HG02870 (cell line): Measurements from ENCODE around the gene NT5DC3.
A peak's percentile ranks its signal among the peaks of the same experiment; 100 is the strongest.
"Not testable (repeated sequence)": the region's sequence is repeated elsewhere in the genome, so short reads cannot be mapped to it uniquely, and the experiment has no call there.

ENCODE experiments used
- ATAC-seq: cut with Tn5 transposase; IDR thresholded peaks from one replicate; pipeline ENCODE4 v1.9.1; 2021; ENCODE audit warnings: mild to moderate bottlenecking, moderate library complexity; ENCODE audit not compliant: unreplicated experiment

The NT5DC3 gene

DNA sequence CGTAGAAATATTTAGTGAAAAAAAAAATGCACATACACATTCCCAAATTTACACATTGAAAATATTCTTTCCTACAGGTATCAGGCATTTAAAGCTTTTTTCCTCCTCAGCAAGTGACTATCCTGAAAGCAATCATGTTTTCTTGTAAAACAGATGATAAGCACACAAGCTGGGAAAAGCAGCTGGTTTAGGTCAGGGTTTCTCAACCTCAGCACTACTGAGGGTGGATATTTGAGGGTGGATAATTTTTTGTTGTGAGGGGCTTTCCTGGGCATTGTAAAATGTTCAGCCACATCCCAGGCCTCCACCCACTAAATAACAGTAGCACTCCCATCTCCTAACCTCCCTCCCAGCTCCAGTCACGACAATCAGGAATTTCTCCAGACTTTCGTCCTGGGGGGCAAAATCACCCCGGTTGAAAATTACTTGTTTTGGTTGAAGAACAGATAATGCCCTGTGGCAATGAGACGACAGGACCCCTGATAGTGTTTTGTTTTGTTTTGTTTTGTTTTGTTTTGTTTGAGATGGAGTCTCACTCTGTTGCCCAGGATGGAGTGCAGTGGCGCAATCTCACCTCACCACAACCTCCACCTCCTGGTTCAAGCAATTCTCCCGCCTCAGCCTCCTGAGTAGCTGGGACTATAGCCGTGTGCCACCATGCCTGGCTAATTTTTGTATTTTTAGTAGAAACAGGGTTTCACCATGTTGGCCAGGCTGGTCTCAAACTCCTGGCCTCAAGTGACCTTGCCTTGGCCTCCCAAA is 15.0 kb upstream of the NT5DC3 start:
- no peak for ATAC-seq

DNA sequence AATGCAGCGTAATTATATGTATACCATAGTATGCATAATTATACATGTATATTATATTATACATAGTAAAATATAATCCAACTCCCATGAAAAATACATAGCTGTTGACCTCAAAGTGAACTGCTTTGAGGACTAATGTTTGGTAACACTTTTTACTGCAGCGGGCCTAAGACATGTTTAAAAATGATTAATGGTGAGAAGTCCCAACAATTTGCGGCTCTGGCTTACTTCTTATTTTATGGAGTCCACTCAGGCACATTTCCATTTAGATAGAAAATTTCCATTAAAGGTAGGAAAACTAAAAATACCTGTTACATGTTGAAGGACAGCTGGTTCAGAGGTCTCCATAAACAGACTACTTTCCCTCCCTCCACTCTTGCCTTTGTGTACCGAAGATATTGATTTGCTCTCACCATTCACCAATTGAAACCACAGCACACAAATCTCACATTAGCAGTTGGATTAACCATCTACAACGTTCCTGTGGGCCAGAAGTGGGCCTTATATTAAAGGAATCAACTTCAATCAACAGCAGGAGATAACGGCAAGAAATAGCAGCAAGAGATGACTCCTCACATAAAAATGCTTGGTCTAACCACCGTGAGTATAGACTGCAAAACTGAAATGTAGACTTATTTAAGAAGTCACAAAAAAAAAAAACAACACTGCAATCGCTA is 14.1 kb upstream of the NT5DC3 start:
- no peak for ATAC-seq

GRCh38 chr12:103854372-103854973 is 13.4 kb upstream of the NT5DC3 start:
- ATAC-seq, result no peak

DNA sequence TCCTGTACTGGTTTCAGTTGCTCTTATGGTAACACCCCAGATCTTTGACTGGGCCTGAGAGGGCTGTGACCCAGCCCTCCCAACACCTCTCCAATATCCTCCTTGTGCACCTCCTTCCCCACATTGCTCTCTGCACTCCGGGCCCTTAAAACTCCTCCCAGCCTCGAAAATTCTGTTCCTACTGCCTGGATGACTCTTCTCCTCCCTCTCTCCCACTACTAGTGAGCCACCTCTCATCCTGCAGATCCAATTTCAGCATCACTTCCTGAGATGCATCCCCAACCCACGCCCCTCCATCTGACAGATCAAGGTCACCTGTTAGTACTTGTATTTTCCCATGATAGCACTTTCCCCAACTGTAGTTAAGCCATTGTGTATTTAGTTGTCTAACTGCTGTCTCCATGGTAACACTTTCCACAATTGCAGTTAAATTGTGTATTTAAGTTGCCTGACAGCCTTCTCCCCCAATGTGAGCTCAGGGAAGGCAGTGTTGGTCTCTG is 11.5 kb upstream of the NT5DC3 start:
- ATAC-seq, result no peak

DNA sequence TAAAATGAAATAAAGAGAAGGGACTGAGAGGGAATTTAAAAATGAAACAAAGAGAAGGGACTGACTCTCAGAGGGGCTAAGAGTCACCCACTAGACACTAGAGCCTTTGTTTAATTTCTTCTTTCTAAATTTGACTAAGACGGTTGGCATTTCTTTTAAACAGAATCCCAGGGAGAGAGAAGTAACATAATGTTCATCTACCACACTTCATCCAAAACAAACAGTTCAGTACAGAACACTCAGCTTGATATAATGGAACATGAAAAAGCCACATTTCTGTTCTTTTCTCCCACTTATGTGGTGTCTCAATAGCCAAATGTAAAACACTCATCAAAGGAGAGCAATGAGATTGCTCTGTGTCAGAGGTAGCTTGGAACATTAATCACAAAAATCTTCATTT is 10.1 kb upstream of the NT5DC3 start:
- no peak for ATAC-seq

GRCh38 chr12:103850429-103850828 is 9.4 kb upstream of the NT5DC3 start:
- ATAC-seq, result no peak

DNA sequence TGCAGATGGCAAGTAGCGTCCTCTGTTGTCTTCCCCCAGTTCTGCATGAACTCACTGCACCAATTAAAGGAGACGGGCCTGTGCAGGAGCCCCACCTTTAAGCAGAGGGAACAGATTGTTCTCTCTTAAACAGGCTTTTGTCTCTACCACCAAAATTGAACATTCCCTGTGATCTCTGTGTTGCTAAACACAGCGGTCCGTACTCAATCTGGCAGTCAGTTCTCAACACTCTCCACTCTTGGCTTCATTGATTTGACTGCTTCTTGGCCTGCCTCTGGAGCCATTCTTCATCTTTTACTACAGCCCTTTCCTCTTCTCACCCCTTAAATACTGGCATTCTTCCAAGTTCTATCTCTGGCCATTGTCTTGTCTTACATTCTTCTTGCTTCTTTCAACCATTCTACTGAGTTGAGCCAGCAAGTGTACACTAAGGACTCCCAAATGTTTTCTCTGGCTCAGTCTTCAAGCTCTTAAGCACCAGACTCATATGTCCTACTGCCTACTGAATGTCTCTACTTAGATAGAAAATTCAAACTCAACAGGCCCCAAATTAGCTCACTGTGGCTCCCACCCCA is 8.0 kb upstream of the NT5DC3 start:
- ATAC-seq, result no peak

- no peak for ATAC-seq
Measured at GRCh38 chr12:103848143-103848542, 7.1 kb upstream of the NT5DC3 start.

- ATAC-seq, result no peak
Measured at GRCh38 chr12:103846415-103846814, 5.4 kb upstream of the NT5DC3 start.

- ATAC-seq, result no peak
Measured at GRCh38 chr12:103844305-103844704, 3.3 kb upstream of the NT5DC3 start.

- ATAC-seq, result peak; percentile 20
Measured at GRCh38 chr12:103841690-103842584, 903 bp upstream of the NT5DC3 start.

DNA sequence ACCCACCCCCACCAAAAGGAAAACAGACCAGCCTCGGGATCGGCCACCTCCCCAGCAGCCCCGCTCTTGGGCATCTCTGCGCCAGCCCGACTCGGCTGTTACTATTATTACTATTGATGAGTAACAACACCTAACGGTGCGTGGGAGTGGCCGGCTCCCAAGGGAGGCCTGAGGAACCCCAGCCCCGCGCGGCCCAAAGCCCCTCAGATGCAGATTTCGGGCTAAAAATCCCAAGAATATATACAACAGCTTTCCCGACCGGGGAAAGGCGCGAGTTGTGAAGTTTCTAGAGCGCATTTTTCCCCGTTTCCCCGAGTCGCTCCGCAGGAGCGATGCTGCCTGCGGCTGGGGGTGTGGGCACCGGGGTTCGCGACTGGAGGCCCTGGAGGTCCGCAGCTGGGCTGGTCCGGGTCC is 565 bp downstream of the NT5DC3 start:
- peak; percentile 29 for ATAC-seq

GRCh38 chr12:103839609-103840461 is 1.2 kb downstream of the NT5DC3 start:
- no peak for ATAC-seq

DNA sequence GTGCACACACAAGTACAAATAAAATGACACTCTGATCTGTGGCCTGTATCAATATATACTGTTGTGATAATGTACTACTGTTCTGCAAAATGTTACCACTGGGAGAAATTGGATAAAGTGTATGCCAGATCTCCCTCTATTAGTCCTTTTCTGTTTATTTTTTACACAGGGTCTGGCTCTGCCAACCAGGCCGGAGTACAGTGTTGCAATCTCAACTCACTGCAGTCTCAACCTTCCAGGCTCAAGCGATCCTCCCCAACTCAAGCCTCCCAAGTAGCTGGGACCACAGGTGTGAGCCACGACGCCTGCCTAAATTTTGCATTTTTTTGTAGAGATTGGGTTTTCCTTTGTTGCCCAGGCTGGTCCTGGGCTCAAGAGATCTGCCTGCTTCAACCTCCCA is 1.9 kb downstream of the NT5DC3 start:
- ATAC-seq, result no peak

DNA sequence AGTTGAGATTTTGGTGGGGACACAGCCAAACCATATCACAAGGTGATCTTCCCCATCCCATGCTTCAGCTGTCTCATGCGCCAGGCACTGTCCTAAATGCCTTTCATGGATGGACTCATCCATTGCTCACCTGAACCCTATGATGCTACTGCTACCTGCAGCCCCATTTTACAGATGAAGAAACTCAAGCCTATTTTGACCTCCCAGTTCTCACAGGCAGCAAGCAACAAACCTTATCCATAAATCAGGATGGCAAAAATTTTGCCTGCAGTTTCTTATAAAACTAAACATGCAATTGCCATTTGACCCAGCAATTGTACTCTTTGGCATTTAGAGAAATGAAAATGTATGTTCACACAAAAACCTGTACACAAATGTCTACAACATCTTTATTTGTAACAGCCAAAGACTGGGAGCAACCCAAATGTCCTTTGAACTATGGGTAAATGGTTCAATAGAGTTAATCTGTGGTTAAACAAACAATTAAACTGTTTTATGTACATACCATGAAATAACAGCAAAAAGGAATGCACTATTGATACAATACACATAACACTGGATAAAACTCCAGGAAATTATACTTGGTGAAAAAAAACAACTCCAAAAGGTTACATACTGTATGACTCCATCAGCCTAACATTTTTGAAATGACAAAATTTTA is 2.6 kb downstream of the NT5DC3 start:
- no peak for ATAC-seq

GRCh38 chr12:103836345-103836744 is 4.7 kb downstream of the NT5DC3 start:
- ATAC-seq, result no peak

- not testable (repeated sequence) for ATAC-seq
Measured at GRCh38 chr12:103835747-103836335, 5.2 kb downstream of the NT5DC3 start.

DNA sequence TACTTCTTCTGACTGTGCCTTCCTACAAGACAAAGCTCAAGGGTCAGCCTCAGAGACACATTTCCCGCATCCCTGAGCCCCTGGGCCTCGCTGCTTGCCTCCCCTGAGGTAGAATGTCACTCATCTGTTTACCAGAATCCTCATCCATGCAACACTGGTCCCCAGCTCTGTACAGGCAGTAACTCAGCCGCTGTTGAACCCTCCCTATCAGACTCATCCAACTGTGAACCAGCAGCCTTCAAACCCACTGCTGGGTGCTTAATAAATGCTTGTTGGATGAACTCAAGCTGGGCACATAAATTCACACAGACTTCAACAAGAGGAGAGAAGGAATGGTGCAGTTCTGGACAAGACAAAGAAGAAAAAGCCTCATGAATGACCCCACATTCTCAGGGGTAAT is 6.1 kb downstream of the NT5DC3 start:
- ATAC-seq, result no peak

GRCh38 chr12:103833891-103834290 is 7.1 kb downstream of the NT5DC3 start:
- no peak for ATAC-seq
